Stimulated activated memory B cell treated with anti-CD40 and anti-IgM and Interleukin-4, amounts not matched to agents 10 μg/mL and 1 μg/mL and 100 μg/mL, for 72 hours (primary cell): ENCODE data around the gene KIF24.
"Not testable (repeated sequence)": the region's sequence is repeated elsewhere in the genome, so short reads cannot be mapped to it uniquely, and the experiment has no call there.

ENCODE experiments used
- ATAC-seq: fragments of 150-1000 bp; cut with Tn5 transposase; 2 replicates; pipeline ENCODE4 v1.10.0; 2021
- H3K27ac Mint-ChIP-seq: one replicate; pipeline ENCODE4 v1.8.0; 2022; ENCODE audit warnings: mild to moderate bottlenecking, mixed read lengths
- H3K27me3 Mint-ChIP-seq: one replicate; pipeline ENCODE4 v1.8.0; 2022; ENCODE audit warnings: mixed read lengths
- H3K36me3 Mint-ChIP-seq: one replicate; pipeline ENCODE4 v1.8.0; 2022; ENCODE audit warnings: mixed read lengths
- H3K4me1 Mint-ChIP-seq: one replicate; pipeline ENCODE4 v1.8.0; 2022; ENCODE audit warnings: mixed read lengths
- H3K4me3 Mint-ChIP-seq: one replicate; pipeline ENCODE4 v1.8.0; 2022; ENCODE audit warnings: mild to moderate bottlenecking, moderate library complexity, mixed read lengths
- H3K9me3 Mint-ChIP-seq: one replicate; pipeline ENCODE4 v1.8.0; 2022; ENCODE audit warnings: mixed read lengths

The KIF24 gene

GRCh38 chr9:34343090-34343489 lies 14.0 kb upstream of the KIF24 start:
- Mint-ChIP-seq H3K27me3 (no peaks in the 10 kb centered on the region), H3K9me3 (no peaks in the 10 kb centered on the region), H3K27ac (no peak overlapping the region), H3K4me3 (no peak overlapping the region), H3K4me1 (no peaks in the 10 kb centered on the region), H3K36me3 (peaks cover 47% of the 10 kb centered on the region)
- ATAC-seq: no peak

GRCh38 chr9:34341659-34342295 lies 12.7 kb upstream of the KIF24 start:
- H3K27me3 Mint-ChIP-seq: no peaks in the 10 kb centered on the region
- H3K9me3 Mint-ChIP-seq: no peaks in the 10 kb centered on the region
- H3K27ac Mint-ChIP-seq: no peak overlapping the region
- no peak for ATAC-seq
- no peak overlapping the region for H3K4me3 Mint-ChIP-seq
- H3K4me1 Mint-ChIP-seq: no peaks in the 10 kb centered on the region
- peaks cover 39% of the 10 kb centered on the region for H3K36me3 Mint-ChIP-seq

- Mint-ChIP-seq H3K27ac (no peak overlapping the region), H3K9me3 (no peaks in the 10 kb centered on the region), H3K27me3 (no peaks in the 10 kb centered on the region), H3K4me3 (no peak overlapping the region), H3K36me3 (peaks cover 44% of the 10 kb centered on the region), H3K4me1 (peaks cover 11% of the 10 kb centered on the region)
- ATAC-seq: no peak
Observed at GRCh38 chr9:34338665-34339385, 9.8 kb upstream of the KIF24 start.

GRCh38 chr9:34338079-34338478 lies 9.0 kb upstream of the KIF24 start:
- Mint-ChIP-seq H3K36me3 (peaks cover 39% of the 10 kb centered on the region), H3K4me1 (peaks cover 11% of the 10 kb centered on the region)
- H3K4me3 Mint-ChIP-seq, H3K9me3 Mint-ChIP-seq, H3K27me3 Mint-ChIP-seq, ATAC-seq, H3K27ac Mint-ChIP-seq: not testable (repeated sequence)

- no peak overlapping the region for H3K27ac Mint-ChIP-seq
- peaks cover 35% of the 10 kb centered on the region for H3K36me3 Mint-ChIP-seq
- H3K4me3 Mint-ChIP-seq: no peak overlapping the region
- no peaks in the 10 kb centered on the region for H3K9me3 Mint-ChIP-seq
- no peak for ATAC-seq
- peaks cover 12% of the 10 kb centered on the region for H3K4me1 Mint-ChIP-seq
- no peaks in the 10 kb centered on the region for H3K27me3 Mint-ChIP-seq
Observed at GRCh38 chr9:34337403-34337802, 8.3 kb upstream of the KIF24 start.

- Mint-ChIP-seq H3K4me3 (no peak overlapping the region), H3K9me3 (no peaks in the 10 kb centered on the region), H3K36me3 (peaks cover 23% of the 10 kb centered on the region), H3K27ac (no peak overlapping the region), H3K27me3 (no peaks in the 10 kb centered on the region), H3K4me1 (peaks cover 29% of the 10 kb centered on the region)
- ATAC-seq: no peak
Observed at GRCh38 chr9:34335376-34335775, 6.3 kb upstream of the KIF24 start.

- no peak for ATAC-seq
- peaks cover 18% of the 10 kb centered on the region for H3K36me3 Mint-ChIP-seq
- H3K4me3 Mint-ChIP-seq: no peak overlapping the region
- peaks cover 34% of the 10 kb centered on the region for H3K4me1 Mint-ChIP-seq
- H3K27me3 Mint-ChIP-seq: no peaks in the 10 kb centered on the region
- H3K9me3 Mint-ChIP-seq: no peaks in the 10 kb centered on the region
- no peak overlapping the region for H3K27ac Mint-ChIP-seq
Observed at GRCh38 chr9:34334916-34335315, 5.8 kb upstream of the KIF24 start.

GRCh38 chr9:34334337-34334824 lies 5.3 kb upstream of the KIF24 start:
- Mint-ChIP-seq H3K36me3 (peaks cover 14% of the 10 kb centered on the region), H3K4me1 (peaks cover 38% of the 10 kb centered on the region), H3K27me3 (no peaks in the 10 kb centered on the region), H3K4me3 (no peak overlapping the region), H3K27ac (no peak overlapping the region), H3K9me3 (no peaks in the 10 kb centered on the region)
- no peak for ATAC-seq

GRCh38 chr9:34333836-34334235 lies 4.8 kb upstream of the KIF24 start:
- no peaks in the 10 kb centered on the region for H3K9me3 Mint-ChIP-seq
- no peak overlapping the region for H3K4me3 Mint-ChIP-seq
- H3K36me3 Mint-ChIP-seq: peaks cover 9% of the 10 kb centered on the region
- no peak for ATAC-seq
- peaks cover 39% of the 10 kb centered on the region for H3K4me1 Mint-ChIP-seq
- no peaks in the 10 kb centered on the region for H3K27me3 Mint-ChIP-seq
- H3K27ac Mint-ChIP-seq: no peak overlapping the region

GRCh38 chr9:34332076-34332964 lies 3.3 kb upstream of the KIF24 start:
- ATAC-seq: no peak
- peaks cover 5% of the 10 kb centered on the region for H3K36me3 Mint-ChIP-seq
- peaks cover 48% of the 10 kb centered on the region for H3K4me1 Mint-ChIP-seq
- no peaks in the 10 kb centered on the region for H3K9me3 Mint-ChIP-seq
- H3K27ac Mint-ChIP-seq: peak overlapping the region; percentile 100
- H3K27me3 Mint-ChIP-seq: no peaks in the 10 kb centered on the region
- H3K4me3 Mint-ChIP-seq: no peak overlapping the region

- Mint-ChIP-seq H3K27me3 (no peaks in the 10 kb centered on the region), H3K27ac (peak overlapping the region; percentile 100), H3K4me3 (peak overlapping the region; percentile 21), H3K36me3 (peaks cover 5% of the 10 kb centered on the region), H3K4me1 (peaks cover 48% of the 10 kb centered on the region), H3K9me3 (no peaks in the 10 kb centered on the region)
- no peak for ATAC-seq
Observed at GRCh38 chr9:34331196-34331595, 2.1 kb upstream of the KIF24 start.

GRCh38 chr9:34328500-34328986 lies 525 bp downstream of the KIF24 start:
- H3K4me3 Mint-ChIP-seq: peak overlapping the region; percentile 97
- H3K27me3 Mint-ChIP-seq: no peaks in the 10 kb centered on the region
- H3K36me3 Mint-ChIP-seq: no peaks in the 10 kb centered on the region
- H3K27ac Mint-ChIP-seq: peak overlapping the region; percentile 100
- ATAC-seq: no peak
- H3K9me3 Mint-ChIP-seq: no peaks in the 10 kb centered on the region
- peaks cover 36% of the 10 kb centered on the region for H3K4me1 Mint-ChIP-seq

GRCh38 chr9:34326690-34327089 lies 2.4 kb downstream of the KIF24 start:
- Mint-ChIP-seq H3K9me3 (no peaks in the 10 kb centered on the region), H3K4me1 (peaks cover 29% of the 10 kb centered on the region), H3K27me3 (no peaks in the 10 kb centered on the region), H3K36me3 (no peaks in the 10 kb centered on the region), H3K4me3 (no peak overlapping the region), H3K27ac (no peak overlapping the region)
- no peak for ATAC-seq

- Mint-ChIP-seq H3K4me3 (no peak overlapping the region), H3K36me3 (no peaks in the 10 kb centered on the region), H3K27ac (no peak overlapping the region), H3K9me3 (no peaks in the 10 kb centered on the region), H3K27me3 (no peaks in the 10 kb centered on the region), H3K4me1 (peaks cover 2% of the 10 kb centered on the region)
- no peak for ATAC-seq
Observed at GRCh38 chr9:34322899-34323591, 6.0 kb downstream of the KIF24 start.

- no peaks in the 10 kb centered on the region for H3K4me1 Mint-ChIP-seq
- no peak overlapping the region for H3K27ac Mint-ChIP-seq
- no peaks in the 10 kb centered on the region for H3K36me3 Mint-ChIP-seq
- H3K9me3 Mint-ChIP-seq: no peaks in the 10 kb centered on the region
- no peak overlapping the region for H3K4me3 Mint-ChIP-seq
- no peaks in the 10 kb centered on the region for H3K27me3 Mint-ChIP-seq
- ATAC-seq: no peak
Observed at GRCh38 chr9:34321451-34321850, 7.6 kb downstream of the KIF24 start.
